PC-3 (cell line): ENCODE measurements around the gene CCBE1.

Experiments
- CTCF ChIP-seq: fragments of 300-600 bp; sonication (generic); conservative IDR thresholded peaks from 2 replicates; pipeline ENCODE4 v1.5.1; 2017; ENCODE audit warnings: antibody characterized with exemption, low read depth, mild to moderate bottlenecking, low read length
- EZH2 ChIP-seq: fragments of 300-600 bp; sonication (generic); IDR thresholded peaks from one replicate; pipeline ENCODE4 v1.6.1; 2017; ENCODE audit warnings: antibody characterized with exemption, mild to moderate bottlenecking, low read length; ENCODE audit not compliant: unreplicated experiment

GRCh38 chr18:59729781-59730180 is 32.6 kb upstream of the CCBE1 start:
- TF ChIP-seq CTCF (no peak), EZH2 (no peak)
